Stimulated activated CD4-positive, alpha-beta T cell treated with anti-CD3 and anti-CD28 coated beads, Interleukin-1b, Interleukin-23, amount 100 ng/mL, for 4 hours (primary cell): ENCODE results near the gene DLX6.

Experiments used
- DNase-seq, 2 donors: peaks; one replicate each; pipeline ENCODE4 v3.0.0-alpha.2; 2020; ENCODE audit warnings: low read depth in 2 of 2

DLX6 gene

GRCh38 chr7:96995406-96996110 lies 9.8 kb upstream of the DLX6 start:
- DNase-seq: no peak

GRCh38 chr7:96996111-96996957 lies 9.0 kb upstream of the DLX6 start:
- DNase-seq: no peak

GRCh38 chr7:96996958-96997511 lies 8.3 kb upstream of the DLX6 start:
- no peak for DNase-seq

GRCh38 chr7:96997512-96998032 lies 7.8 kb upstream of the DLX6 start:
- DNase-seq: no peak

- no peak for DNase-seq
Measured at GRCh38 chr7:96998333-96998732, 7.0 kb upstream of the DLX6 start.

- no peak for DNase-seq
Measured at GRCh38 chr7:96998744-96999143, 6.6 kb upstream of the DLX6 start.

GRCh38 chr7:97001221-97001620 lies 4.1 kb upstream of the DLX6 start:
- DNase-seq: no peak

GRCh38 chr7:97001656-97002554 lies 3.4 kb upstream of the DLX6 start:
- no peak for DNase-seq

GRCh38 chr7:97002555-97003261 lies 2.6 kb upstream of the DLX6 start:
- DNase-seq: no peak

- DNase-seq: no peak
Measured at GRCh38 chr7:97003262-97004246, 1.8 kb upstream of the DLX6 start.

- DNase-seq: no peak
Measured at GRCh38 chr7:97004247-97005182, 838 bp upstream of the DLX6 start.

GRCh38 chr7:97006055-97006815 lies 882 bp downstream of the DLX6 start:
- DNase-seq: peak in 1 of 2 donors; percentile 26

GRCh38 chr7:97006816-97007582 lies 1.6 kb downstream of the DLX6 start:
- DNase-seq: no peak

GRCh38 chr7:97007583-97007861 lies 2.2 kb downstream of the DLX6 start:
- no peak for DNase-seq

GRCh38 chr7:97008275-97008917 lies 3.0 kb downstream of the DLX6 start:
- DNase-seq: no peak
